HG02884 (cell line): ENCODE results near the gene FBXO10.
"Not testable (repeated sequence)": the region's sequence is repeated elsewhere in the genome, so short reads cannot be mapped to it uniquely, and the experiment has no call there.

ENCODE experiments used
- ATAC-seq: cut with Tn5 transposase; IDR thresholded peaks from one replicate; pipeline ENCODE4 v1.9.1; 2021; ENCODE audit warnings: mild to moderate bottlenecking, moderate library complexity; ENCODE audit not compliant: unreplicated experiment

Gene FBXO10

GRCh38 chr9:37514415-37514814, 61.8 kb downstream of the FBXO10 start:
- not testable (repeated sequence) for ATAC-seq

- ATAC-seq = no peak
Measured at GRCh38 chr9:37512437-37512836, 63.7 kb downstream of the FBXO10 start.

GRCh38 chr9:37511016-37512010, 64.9 kb downstream of the FBXO10 start:
- no peak for ATAC-seq

- ATAC-seq = not testable (repeated sequence)
Measured at GRCh38 chr9:37510053-37510452, 66.1 kb downstream of the FBXO10 start.

GRCh38 chr9:37509536-37509935, 66.6 kb downstream of the FBXO10 start:
- ATAC-seq = no peak

- no peak for ATAC-seq
Measured at GRCh38 chr9:37508834-37509206, 67.4 kb downstream of the FBXO10 start.

- ATAC-seq = no peak
Measured at GRCh38 chr9:37508135-37508833, 67.9 kb downstream of the FBXO10 start.

- no peak for ATAC-seq
Measured at GRCh38 chr9:37507566-37508134, 68.5 kb downstream of the FBXO10 start.

- ATAC-seq = no peak
Measured at GRCh38 chr9:37504605-37505004, 71.6 kb downstream of the FBXO10 start.

GRCh38 chr9:37503736-37504135, 72.4 kb downstream of the FBXO10 start:
- no peak for ATAC-seq

- ATAC-seq = no peak
Measured at GRCh38 chr9:37501957-37502596, 74.1 kb downstream of the FBXO10 start.

GRCh38 chr9:37499297-37499696, 76.9 kb downstream of the FBXO10 start:
- no peak for ATAC-seq

- ATAC-seq = no peak
Measured at GRCh38 chr9:37498457-37498856, 77.7 kb downstream of the FBXO10 start.

GRCh38 chr9:37497320-37497719, 78.9 kb downstream of the FBXO10 start:
- no peak for ATAC-seq

- no peak for ATAC-seq
Measured at GRCh38 chr9:37496020-37496419, 80.2 kb downstream of the FBXO10 start.

GRCh38 chr9:37495571-37495970, 80.6 kb downstream of the FBXO10 start:
- ATAC-seq = no peak

- no peak for ATAC-seq
Measured at GRCh38 chr9:37491939-37492338, 84.2 kb downstream of the FBXO10 start.

GRCh38 chr9:37486616-37487548, 89.3 kb downstream of the FBXO10 start:
- ATAC-seq = no peak

GRCh38 chr9:37486256-37486615, 89.9 kb downstream of the FBXO10 start:
- ATAC-seq = no peak
